Lower leg skin (tissue), 4 donors: ENCODE results near the gene ITGA2. TPM values are rescaled to one million over a fixed set of nuclear protein-coding genes. Genes with fewer than 3 reads are reported as not detected.

ENCODE experiments used
- DNase-seq, 2 donors: peaks; one replicate each; pipeline ENCODE4 v3.0.0-alpha.2; 2019; ENCODE audit warnings: low spot score in 2 of 2
- H3K4me3 ChIP-seq: fragments of 200-600 bp; sonication (generic); 2 replicates; pipeline ENCODE4 v1.5.1; 2017; ENCODE audit warnings: mild to moderate bottlenecking, low read depth; ENCODE audit not compliant: poor library complexity, severe bottlenecking
- CTCF ChIP-seq, 3 donors: fragments of 450-650 bp; IDR thresholded peaks; one replicate each; pipeline ENCODE4 v1.5.1; 2016; ENCODE audit warnings: antibody characterized with exemption in 3 of 3, mild to moderate bottlenecking in 3 of 3, moderate library complexity in 2 of 3
- POLR2A ChIP-seq, 2 donors: fragments of 450-650 bp; IDR thresholded peaks; one replicate each; pipeline ENCODE4 v1.6.1; 2016 to 2017; ENCODE audit warnings: antibody characterized with exemption in 2 of 2, mild to moderate bottlenecking in 1 of 2, moderate library complexity in 1 of 2
- WGBS, 2 donors: methylation state at CpG; one replicate each; pipeline ENCODE4 v1.1.5; 2018; 5-methylcytosine and 5-hydroxymethylcytosine counted together
- intact Hi-C: fragments of 100-400 bp; cut with DNase I; formaldehyde crosslinking; loops from one replicate; pipeline ENCODE4 v1.15.0; 2023; ENCODE audit warnings: low total_unique reads
- total RNA-seq, 4 donors: library from RNA; depleted of rRNA; stranded (reverse); fragments of >200 nt; gene quantifications; one replicate each; pipeline ENCODE4 v1.1.0, GENCODE V29; 2016

ITGA2 gene
- total RNA-seq, 4 donors from 2014 or later = 28.6 to 36.7 (median 34.1) TPM

- WGBS, 2 donors = 91 to 92% methylated on average over 1 of the region's 1 CpG
- no peak for DNase-seq
- intact Hi-C loops = no loop called here
- TF ChIP-seq CTCF (IDR thresholded peaks at IDR 0.05) (no peak), POLR2A (IDR thresholded peaks at IDR 0.05) (no peak)
- no peak overlapping the region for H3K4me3 ChIP-seq
Measured at GRCh38 chr5:53066088-53066487, 76.9 kb downstream of the ITGA2 start.

DNA sequence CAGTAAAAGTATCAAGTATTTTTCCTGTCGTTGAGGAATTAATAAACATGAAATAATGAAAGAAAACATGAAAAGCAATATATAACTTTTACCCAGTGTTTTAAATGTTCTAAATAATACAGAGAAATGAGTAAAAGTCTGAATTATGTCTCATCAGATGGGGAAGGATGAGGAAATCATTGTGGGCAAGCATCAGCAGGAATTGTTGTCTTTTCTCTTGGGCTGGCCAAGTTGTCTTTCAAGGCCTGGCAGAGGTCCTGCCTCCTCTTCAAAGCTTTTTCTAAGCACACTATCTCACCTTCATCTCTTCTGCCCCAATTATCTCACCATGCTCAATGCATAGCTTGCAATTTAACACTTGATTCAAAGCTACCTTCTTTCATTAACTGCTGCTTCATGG, 78.5 kb downstream of the ITGA2 start:
- 0 to 43% methylated on average over 1 of the region's 1 CpG for WGBS, 2 donors
- no peak for DNase-seq
- no peak overlapping the region for H3K4me3 ChIP-seq
- TF ChIP-seq CTCF (IDR thresholded peaks at IDR 0.05) = no peak
- TF ChIP-seq POLR2A (IDR thresholded peaks at IDR 0.05) = no peak
- intact Hi-C loops = no loop called here

- no peak overlapping the region for H3K4me3 ChIP-seq
- DNase-seq = no peak
- 72 to 73% methylated on average over 4 of the region's 4 CpGs for WGBS, 2 donors
- TF ChIP-seq CTCF (IDR thresholded peaks at IDR 0.05) = no peak
- no peak for TF ChIP-seq POLR2A (IDR thresholded peaks at IDR 0.05)
- intact Hi-C loops = no loop called here
Measured at GRCh38 chr5:53068291-53068836, 79.2 kb downstream of the ITGA2 start.

- no peak overlapping the region for H3K4me3 ChIP-seq
- intact Hi-C loops = no loop called here
- TF ChIP-seq POLR2A (IDR thresholded peaks at IDR 0.05) (no peak), CTCF (IDR thresholded peaks at IDR 0.05) (no peak)
- 82 to 90% methylated on average over 5 of the region's 5 CpGs for WGBS, 2 donors
- no peak for DNase-seq
Measured at GRCh38 chr5:53069626-53070025, 80.5 kb downstream of the ITGA2 start.

DNA sequence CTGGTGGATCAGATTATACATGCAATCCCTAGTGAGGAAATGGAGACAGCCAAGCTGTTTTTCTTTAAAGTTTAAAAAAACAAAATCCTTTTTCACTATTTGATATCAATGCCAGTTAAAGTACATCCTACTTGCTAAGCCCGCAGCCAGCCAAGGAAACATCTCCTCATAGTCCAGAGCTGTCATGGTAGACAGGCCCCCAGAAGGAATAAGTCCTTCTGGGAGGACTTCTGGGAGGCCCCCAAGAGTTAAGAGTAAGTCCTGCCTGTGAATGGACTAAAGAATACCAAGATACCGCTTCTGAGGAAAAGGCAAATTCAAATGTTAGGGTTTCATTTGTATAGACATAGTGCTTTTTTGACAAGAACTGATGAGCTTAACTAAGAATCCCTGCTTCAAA, 82.1 kb downstream of the ITGA2 start:
- H3K4me3 ChIP-seq = no peak overlapping the region
- 72 to 78% methylated on average over 2 of the region's 2 CpGs for WGBS, 2 donors
- intact Hi-C loops = no loop called here
- no peak for TF ChIP-seq CTCF (IDR thresholded peaks at IDR 0.05)
- no peak for TF ChIP-seq POLR2A (IDR thresholded peaks at IDR 0.05)
- DNase-seq = no peak

GRCh38 chr5:53071738-53072137, 82.6 kb downstream of the ITGA2 start:
- TF ChIP-seq CTCF (IDR thresholded peaks at IDR 0.05) = no peak
- no peak for TF ChIP-seq POLR2A (IDR thresholded peaks at IDR 0.05)
- intact Hi-C loops = no loop called here
- WGBS, 2 donors = 54 to 61% methylated on average over 2 of the region's 2 CpGs
- DNase-seq = no peak
- H3K4me3 ChIP-seq = no peak overlapping the region
